ENCODE results near the gene MYO10.

- TF ChIP-seq POLR2A (IDR thresholded peaks at IDR 0.05) = no peak
- TF ChIP-seq CTCF (IDR thresholded peaks at IDR 0.05) = no peak
- TF ChIP-seq EP300 (IDR thresholded peaks at IDR 0.05) = no peak
- no peak for TF ChIP-seq POLR2AphosphoS5 (IDR thresholded peaks at IDR 0.05)
These were observed 83.7 kb downstream of the MYO10 start for GRCh38 chr5:16852251-16853005.
